IMR-90 (cell line): ENCODE measurements around the gene TNFAIP8L1.

Experiments used
- CEBPB ChIP-seq: IDR thresholded peaks from 2 replicates; pipeline ENCODE4 v1.6.1; 2012; ENCODE audit warnings: low read depth, low read length, improper control_type of control experiment
- CTCF ChIP-seq: conservative IDR thresholded peaks from 2 replicates; pipeline ENCODE4 v1.5.1; 2012; ENCODE audit warnings: mild to moderate bottlenecking, low read depth, low read length, improper control_type of control experiment
- ELK1 ChIP-seq: fragments of 150-350 bp; IDR thresholded peaks from 2 replicates; pipeline ENCODE4 v1.6.1; 2016; ENCODE audit warnings: low read depth, mild to moderate bottlenecking, low read length, moderate library complexity, borderline replicate concordance
- MXI1 ChIP-seq: IDR thresholded peaks from 2 replicates; pipeline ENCODE4 v1.6.1; 2012; ENCODE audit warnings: low read depth, mild to moderate bottlenecking, low read length, moderate library complexity, borderline replicate concordance
- NFE2L2 ChIP-seq: fragments of 150-350 bp; IDR thresholded peaks from 2 replicates; pipeline ENCODE4 v1.6.1; 2016; ENCODE audit warnings: low read depth, mild to moderate bottlenecking, low read length
- POLR2A ChIP-seq: IDR thresholded peaks from 2 replicates; pipeline ENCODE4 v1.6.1; 2012; ENCODE audit warnings: mild to moderate bottlenecking, low read depth, low read length
- RAD21 ChIP-seq: IDR thresholded peaks from 2 replicates; pipeline ENCODE4 v1.6.1; 2012; ENCODE audit warnings: low read length, improper control_type of control experiment

GRCh38 chr19:4606921-4607678 is 32.2 kb upstream of the TNFAIP8L1 start:
- TF ChIP-seq POLR2A (no peak), MXI1 (no peak), ELK1 (no peak), CTCF (no peak), RAD21 (no peak), CEBPB (no peak), NFE2L2 (no peak)
